NCI-H2227 (cell line): ENCODE results near the gene EGFLAM.
A peak's percentile ranks its signal among the peaks of the same experiment; 100 is the strongest.

ENCODE experiments used
- DNase-seq: peaks from one replicate; lab custom pipeline; 2025; ENCODE audit not compliant: unreplicated experiment; lab: John Stamatoyannopoulos, UW

The EGFLAM gene

GRCh38 chr5:38265546-38266179, 7.3 kb downstream of the EGFLAM start:
- DNase-seq: peak; percentile 85

- no peak for DNase-seq
Measured at GRCh38 chr5:38267372-38267771, 9.0 kb downstream of the EGFLAM start.

GRCh38 chr5:38273626-38274025, 15.3 kb downstream of the EGFLAM start:
- no peak for DNase-seq

- no peak for DNase-seq
Measured at GRCh38 chr5:38274370-38274769, 16.0 kb downstream of the EGFLAM start.

- no peak for DNase-seq
Measured at GRCh38 chr5:38284384-38284783, 26.0 kb downstream of the EGFLAM start.

- no peak for DNase-seq
Measured at GRCh38 chr5:38285226-38285625, 26.9 kb downstream of the EGFLAM start.

GRCh38 chr5:38286002-38286401, 27.6 kb downstream of the EGFLAM start:
- DNase-seq: no peak

- no peak for DNase-seq
Measured at GRCh38 chr5:38287124-38287523, 28.8 kb downstream of the EGFLAM start.

- DNase-seq: no peak
Measured at GRCh38 chr5:38289457-38289856, 31.1 kb downstream of the EGFLAM start.

DNA sequence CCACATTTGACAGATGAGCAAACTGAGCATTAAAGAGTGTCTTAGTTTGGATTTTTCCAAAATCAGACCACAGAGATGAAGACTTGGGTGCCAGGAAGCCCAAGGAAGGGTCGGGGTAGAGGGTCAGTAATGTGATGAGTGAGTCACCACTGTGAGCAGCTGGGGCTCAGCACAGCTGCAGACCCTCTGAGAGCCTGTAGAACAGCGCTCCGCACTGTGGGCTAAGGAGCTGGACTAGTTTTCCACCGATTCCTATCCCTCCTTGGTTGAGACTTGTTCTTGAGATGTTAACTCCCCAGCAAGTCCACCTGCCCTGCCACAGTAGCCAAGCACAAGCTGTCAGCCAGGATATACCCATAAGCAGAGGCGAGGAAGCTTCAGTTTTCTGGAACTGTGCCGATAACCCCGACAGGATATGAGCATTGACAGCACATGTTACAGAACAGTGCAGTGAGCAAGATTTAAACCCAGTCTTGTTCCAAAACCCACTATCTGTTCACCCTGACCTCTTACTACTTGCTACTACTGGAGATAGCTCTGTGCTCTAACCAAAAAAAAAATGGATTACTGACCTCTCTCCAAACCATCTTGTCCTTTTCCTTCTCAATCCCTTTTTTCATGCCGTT, 31.8 kb downstream of the EGFLAM start:
- no peak for DNase-seq

- DNase-seq: no peak
Measured at GRCh38 chr5:38291355-38291754, 33.0 kb downstream of the EGFLAM start.

DNA sequence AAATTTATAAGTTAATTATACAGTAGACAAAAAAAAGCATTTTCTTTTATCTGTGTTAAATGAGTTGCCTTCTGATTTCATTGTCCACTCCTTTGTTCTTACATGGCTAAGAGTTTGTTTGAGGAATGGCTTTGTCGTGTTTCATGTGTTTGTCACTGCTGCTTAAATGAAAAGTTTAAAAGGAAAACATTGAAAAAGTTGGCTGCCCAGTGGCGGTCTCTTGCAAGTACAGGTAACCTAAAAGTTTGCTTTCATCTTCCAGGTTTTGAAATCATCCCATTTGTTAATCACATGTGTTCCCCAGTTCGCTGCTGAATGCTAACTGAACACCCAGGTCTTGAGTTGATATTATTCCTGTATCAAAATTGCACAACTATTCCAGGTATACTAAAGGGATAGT, 33.9 kb downstream of the EGFLAM start:
- DNase-seq: no peak

GRCh38 chr5:38295751-38296150, 37.4 kb downstream of the EGFLAM start:
- DNase-seq: no peak

DNA sequence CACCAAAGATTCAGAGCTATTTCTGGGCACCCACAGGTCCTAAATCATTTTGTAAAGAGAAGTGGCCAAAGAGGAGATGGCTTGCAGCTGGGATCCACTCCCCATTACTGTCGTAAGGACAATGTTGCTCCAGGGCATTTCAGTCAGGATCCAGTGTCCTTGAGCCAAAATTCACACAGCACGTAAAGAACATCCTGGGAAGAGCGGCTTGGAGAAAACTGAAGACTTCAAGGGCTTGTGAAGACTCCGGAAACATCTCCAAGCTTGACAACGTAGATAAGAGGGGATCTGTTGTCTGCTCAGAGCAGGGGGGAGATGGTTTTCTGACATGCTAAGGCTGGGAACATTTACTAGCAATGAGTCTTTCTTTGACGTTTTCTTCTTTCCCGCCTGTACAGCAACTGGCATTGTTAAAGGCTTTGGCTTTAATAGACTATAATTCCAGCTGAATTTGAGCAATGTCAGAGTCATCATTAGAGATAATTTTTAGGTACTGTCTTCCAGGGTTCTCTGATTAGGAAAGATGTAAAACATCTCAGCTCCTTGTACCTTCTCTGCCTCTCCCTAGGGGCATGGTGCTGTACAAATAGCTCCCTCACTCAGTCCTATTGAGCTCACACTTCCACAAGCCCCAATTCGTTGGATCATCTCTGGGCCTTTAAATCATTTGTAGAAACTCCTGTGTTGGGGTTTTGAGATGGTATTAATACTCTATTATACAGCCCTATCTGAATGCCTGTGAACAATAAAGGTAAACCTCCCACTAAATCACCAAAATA, 39.7 kb downstream of the EGFLAM start:
- no peak for DNase-seq

DNA sequence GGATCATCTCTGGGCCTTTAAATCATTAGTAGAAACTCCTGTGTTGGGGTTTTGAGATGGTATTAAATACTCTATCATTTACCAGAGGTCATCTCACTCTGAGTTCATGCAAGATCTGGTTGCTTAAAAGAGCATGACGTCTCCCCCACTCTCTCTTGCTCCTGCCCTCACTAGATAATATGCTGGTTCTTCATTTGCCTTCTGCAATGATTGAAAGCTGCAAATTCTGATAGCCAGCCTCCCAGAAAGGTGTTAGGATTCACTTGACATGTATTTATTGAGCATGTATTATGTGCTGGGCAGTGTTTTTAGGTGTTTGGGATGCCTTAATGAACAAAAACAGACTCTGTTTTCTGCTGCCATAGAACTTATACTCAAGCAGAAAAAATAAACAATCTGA, 41.2 kb downstream of the EGFLAM start:
- DNase-seq: no peak

DNA sequence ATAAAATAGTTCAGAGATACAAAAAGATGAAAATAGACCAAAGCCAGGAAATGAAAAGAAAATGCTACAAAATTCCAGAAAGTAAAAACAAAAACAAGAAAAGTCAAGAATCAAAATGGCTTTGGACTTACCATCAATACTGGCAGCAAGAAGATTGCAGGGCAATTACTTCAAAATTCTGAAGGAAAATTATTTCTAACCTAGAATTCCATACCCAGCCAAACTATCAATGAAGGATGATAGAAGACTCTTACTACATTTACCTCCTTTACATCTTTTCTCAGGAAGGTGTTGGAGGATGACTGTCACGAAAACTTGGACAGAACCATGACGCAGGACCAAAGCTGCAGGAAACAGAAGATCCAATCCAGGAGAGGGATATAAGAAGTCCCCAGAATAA, 46.8 kb downstream of the EGFLAM start:
- DNase-seq: no peak

- no peak for DNase-seq
Measured at GRCh38 chr5:38307845-38308244, 49.5 kb downstream of the EGFLAM start.

GRCh38 chr5:38316544-38317224, 58.3 kb downstream of the EGFLAM start:
- no peak for DNase-seq

DNA sequence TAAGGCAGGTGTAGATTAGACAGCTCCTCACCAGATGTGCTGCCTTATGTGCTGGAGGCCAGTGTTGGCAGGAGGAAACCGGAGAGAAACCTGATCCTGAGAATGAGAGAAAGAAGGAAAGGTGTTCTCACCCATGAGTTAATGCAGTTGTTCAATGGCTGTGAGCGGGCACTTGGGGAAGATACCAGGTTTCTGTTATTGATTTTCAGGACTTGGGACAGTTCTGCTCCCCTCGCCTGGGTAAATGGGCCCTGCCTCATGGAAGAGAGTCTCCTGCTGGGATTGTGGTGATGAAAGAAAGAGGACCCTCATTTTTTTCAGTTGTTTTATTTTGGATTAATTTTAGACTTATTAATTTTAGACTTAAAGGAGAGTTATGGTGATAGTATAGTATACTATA, 59.5 kb downstream of the EGFLAM start:
- DNase-seq: no peak

DNA sequence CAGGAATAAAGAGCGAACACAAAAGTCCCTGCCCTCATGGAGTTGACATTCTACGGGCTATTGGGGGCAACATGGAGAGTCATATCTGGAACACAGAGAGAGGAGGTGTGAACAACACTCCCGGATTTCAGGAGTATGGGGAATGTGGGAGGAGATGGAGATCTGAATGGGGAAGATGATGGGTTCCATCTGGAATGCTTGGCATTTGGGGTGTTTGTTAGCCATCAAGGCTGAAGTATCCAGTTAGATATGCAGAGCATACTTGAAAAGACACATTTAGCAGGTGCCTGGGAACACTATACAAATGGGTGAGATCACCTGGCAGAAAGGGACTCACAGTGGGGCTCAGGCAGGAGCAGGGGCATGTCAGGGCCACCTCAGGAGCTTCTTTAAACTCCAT, 61.1 kb downstream of the EGFLAM start:
- DNase-seq: no peak

DNA sequence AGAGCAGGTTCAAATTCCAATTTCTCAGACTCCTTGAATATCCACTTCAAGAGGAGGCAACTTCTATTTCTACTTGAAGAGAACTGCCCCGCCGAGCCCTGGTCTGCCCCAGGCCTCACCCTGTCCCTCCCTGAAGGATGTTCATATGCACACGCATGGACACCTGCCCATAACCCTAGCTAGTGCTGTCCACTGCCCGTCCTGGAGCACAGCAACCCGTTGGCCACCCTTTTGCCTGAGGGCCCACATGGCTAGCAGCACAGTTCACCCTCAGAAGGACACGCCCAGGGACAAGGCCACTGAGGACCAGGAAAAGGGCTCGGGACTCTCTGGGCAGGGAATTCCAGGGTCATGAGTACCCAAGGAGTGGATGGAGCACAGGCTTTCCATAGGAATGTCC, 63.6 kb downstream of the EGFLAM start:
- DNase-seq: no peak
